Measurements from ENCODE around the gene NKIRAS2.
"Not testable (repeated sequence)": the region's sequence is repeated elsewhere in the genome, so short reads cannot be mapped to it uniquely, and the experiment has no call there.

NKIRAS2 gene

GRCh38 chr17:42000413-42001133, 19.3 kb upstream of the NKIRAS2 start:
- no peak for DNase-seq

- no peak for DNase-seq
These were observed 18.2 kb upstream of the NKIRAS2 start for GRCh38 chr17:42001729-42002128.

- no peak for DNase-seq
These were observed 17.6 kb upstream of the NKIRAS2 start for GRCh38 chr17:42002175-42002791.

- no peak for DNase-seq
These were observed 17.0 kb upstream of the NKIRAS2 start for GRCh38 chr17:42002792-42003301.

GRCh38 chr17:42005166-42005565, 14.7 kb upstream of the NKIRAS2 start:
- no peak for DNase-seq

- no peak for DNase-seq
These were observed 10.7 kb upstream of the NKIRAS2 start for GRCh38 chr17:42009170-42009569.

- not testable (repeated sequence) for DNase-seq
These were observed 9.6 kb upstream of the NKIRAS2 start for GRCh38 chr17:42010266-42010680.

- DNase-seq: no peak
These were observed 8.9 kb upstream of the NKIRAS2 start for GRCh38 chr17:42010898-42011516.

- DNase-seq: not testable (repeated sequence)
These were observed 7.5 kb upstream of the NKIRAS2 start for GRCh38 chr17:42012363-42012762.

- DNase-seq: not testable (repeated sequence)
These were observed 6.2 kb upstream of the NKIRAS2 start for GRCh38 chr17:42013740-42014139.

- peak; percentile 56 for DNase-seq
These were observed 3.5 kb upstream of the NKIRAS2 start for GRCh38 chr17:42016411-42016831.

GRCh38 chr17:42016941-42017865, 2.7 kb upstream of the NKIRAS2 start, which contains the start of gene DNAJC7:
Gene DNAJC7, minus strand, starts transcription at chr17:42017439. Its CDS starts 23 bp downstream, at chr17:42017416.
- DNase-seq: peak; percentile 98

GRCh38 chr17:42017866-42018200, 2.1 kb upstream of the NKIRAS2 start:
- no peak for DNase-seq

- DNase-seq: peak; percentile 27
These were observed 1.6 kb upstream of the NKIRAS2 start for GRCh38 chr17:42018339-42018738.

GRCh38 chr17:42018988-42019387, 902 bp upstream of the NKIRAS2 start:
- no peak for DNase-seq

GRCh38 chr17:42020845-42021244, 955 bp downstream of the NKIRAS2 start:
- peak; percentile 63 for DNase-seq

- DNase-seq: no peak
These were observed 3.8 kb downstream of the NKIRAS2 start for GRCh38 chr17:42023524-42024349.

GRCh38 chr17:42025191-42025579, 5.3 kb downstream of the NKIRAS2 start:
- no peak for DNase-seq

GRCh38 chr17:42025936-42026335, 6.0 kb downstream of the NKIRAS2 start:
- DNase-seq: no peak

GRCh38 chr17:42026857-42027589, 7.1 kb downstream of the NKIRAS2 start:
- DNase-seq: no peak

- DNase-seq: no peak
These were observed 7.7 kb downstream of the NKIRAS2 start for GRCh38 chr17:42027590-42027889.
